ENCODE data around the gene TBC1D9B. TPM values are rescaled to one million over a fixed set of nuclear protein-coding genes. Genes with fewer than 3 reads are reported as not detected.

The TBC1D9B gene
- total and polyA plus RNA-seq, 9 of the 15 experiments (the other 6 are each of a cell fraction or from before 2014, with no cell fraction given), result 2.9 to 59.1 (median 33.5) TPM

- TF ChIP-seq ZNF407 (IDR thresholded peaks at IDR 0.05; ENCODE audit: low read depth), result no peak
- peak; percentile 12; the same call in 1 of the 2 replicates for TF ChIP-seq FOXJ2 (tag; IDR thresholded peaks at IDR 0.05)
- TF ChIP-seq ZNF347 (CRISPR knock-in tag; IDR thresholded peaks at IDR 0.05; ENCODE audit: low read depth), result no peak
- no peak for TF ChIP-seq E2F5 (CRISPR knock-in tag; IDR thresholded peaks at IDR 0.05)
- TF ChIP-seq CREBBP (IDR thresholded peaks at IDR 0.05; ENCODE audit: low read depth, low read length), result no peak
- TF ChIP-seq RBM34 (IDR thresholded peaks at IDR 0.05; ENCODE audit: borderline replicate concordance, insufficient read depth, low read length), result no peak
- no peak for TF ChIP-seq PHB (CRISPR knock-in tag; IDR thresholded peaks at IDR 0.05)
- TF ChIP-seq ZNF174 (CRISPR knock-in tag; IDR thresholded peaks at IDR 0.05), result peak; percentile 81; the same call in 1 of the 2 replicates
- no peak for TF ChIP-seq ZNF24 (IDR thresholded peaks at IDR 0.05)
- TF ChIP-seq BACH1 (tag; IDR thresholded peaks at IDR 0.05), result peak; percentile 95
- TF ChIP-seq KDM4B (IDR thresholded peaks at IDR 0.05; ENCODE audit: borderline replicate concordance in 2 of 2, low read depth in 1 of 2), result 0 out of 4 replicates have a peak, but pooled peaks of 1 of the 2 experiments have one; percentile 3
- TF ChIP-seq CBX8 (IDR thresholded peaks at IDR 0.05; ENCODE audit: borderline replicate concordance, extremely low read depth, low read depth, low read length, poor library complexity, severe bottlenecking), result no peak
- no peak for TF ChIP-seq ZBTB2 (IDR thresholded peaks at IDR 0.05)
- TF ChIP-seq MAFK (IDR thresholded peaks at IDR 0.05; ENCODE audit: low read length), result peak; percentile 79
- TF ChIP-seq ZNF561 (CRISPR knock-in tag; conservative IDR thresholded peaks at IDR 0.05), result peak; percentile 36; the same call in 1 of the 2 replicates
- peak; percentile 98 for TF ChIP-seq L3MBTL2 (IDR thresholded peaks at IDR 0.05)
These were observed 88.2 kb downstream of the TBC1D9B start (continued) for GRCh38 chr5:179819296-179820126.

All from K562 (cell line).